GM19239 (cell line): ENCODE results near the gene CHRNG.

Experiments used
- DNase-seq: peaks from one replicate; pipeline ENCODE4 v3.0.0; 2011; ENCODE audit warnings: low spot score; ENCODE audit not compliant: insufficient read length
- FAIRE-seq: peaks from 2 replicates; lab custom pipeline; 2011; peaks lifted over from hg19 to GRCh38; lab: Jason Lieb, UNC

The CHRNG gene

DNA sequence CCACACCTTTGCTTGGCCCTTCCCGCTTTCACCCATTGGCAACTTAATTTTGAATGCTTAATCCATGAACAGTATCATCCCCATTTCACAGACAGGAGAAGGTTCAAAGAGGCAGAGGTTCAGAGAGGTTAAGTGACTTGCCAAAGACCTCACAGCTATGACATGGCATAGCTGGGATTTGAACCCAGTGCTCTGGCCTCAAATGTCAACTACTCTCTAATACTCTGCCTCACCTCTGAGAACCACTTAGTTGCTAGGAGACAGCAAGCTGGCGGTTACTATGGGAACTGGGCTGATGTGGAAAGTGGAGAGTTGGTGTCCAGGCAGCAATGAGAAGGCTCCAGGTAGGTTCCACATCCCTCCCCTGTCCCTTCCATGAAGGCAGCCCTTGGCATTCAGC lies 35.1 kb upstream of the CHRNG start:
- no peak for FAIRE-seq
- no peak for DNase-seq

DNA sequence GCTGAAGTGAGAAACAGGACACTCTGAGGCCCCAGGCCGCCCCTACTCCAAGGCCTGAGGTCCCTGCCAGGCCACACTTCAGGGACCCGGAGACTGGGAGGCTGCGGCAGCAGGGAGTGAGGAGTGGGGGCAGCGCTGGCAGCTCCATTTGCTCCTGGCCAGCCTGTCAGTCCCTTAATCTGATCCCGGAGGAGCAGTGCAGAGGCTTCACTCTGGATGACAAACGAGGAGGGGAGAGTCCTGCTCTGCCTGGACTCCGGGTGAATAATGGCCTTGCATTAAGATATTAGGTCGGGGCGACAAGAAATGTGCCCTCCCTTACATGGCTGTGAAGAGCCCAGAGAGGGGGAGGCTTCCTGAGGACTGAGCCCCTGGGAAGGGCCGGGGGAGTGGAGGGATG lies 33.6 kb upstream of the CHRNG start:
- DNase-seq: no peak
- FAIRE-seq: no peak

DNA sequence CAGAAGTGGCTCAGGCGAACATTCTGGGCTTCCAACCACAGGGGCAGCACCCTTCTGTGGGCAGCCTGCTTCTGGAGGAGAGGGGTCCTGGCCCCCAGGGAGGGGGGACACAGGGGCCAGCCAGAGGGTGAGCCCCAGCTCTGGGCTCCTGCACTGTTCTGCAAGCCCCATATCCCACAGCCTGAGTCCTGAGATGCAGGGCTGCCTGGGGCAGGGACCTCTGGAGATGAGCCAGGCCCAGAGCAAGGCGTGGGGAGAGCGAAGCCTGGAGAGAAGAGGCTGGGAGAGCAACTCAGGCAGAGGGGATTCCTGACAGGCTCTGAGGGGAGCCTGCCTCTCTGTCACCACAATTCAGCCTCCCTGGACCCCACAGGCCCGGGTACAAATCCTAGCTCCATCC lies 32.8 kb upstream of the CHRNG start:
- FAIRE-seq (no peak), DNase-seq (no peak)

DNA sequence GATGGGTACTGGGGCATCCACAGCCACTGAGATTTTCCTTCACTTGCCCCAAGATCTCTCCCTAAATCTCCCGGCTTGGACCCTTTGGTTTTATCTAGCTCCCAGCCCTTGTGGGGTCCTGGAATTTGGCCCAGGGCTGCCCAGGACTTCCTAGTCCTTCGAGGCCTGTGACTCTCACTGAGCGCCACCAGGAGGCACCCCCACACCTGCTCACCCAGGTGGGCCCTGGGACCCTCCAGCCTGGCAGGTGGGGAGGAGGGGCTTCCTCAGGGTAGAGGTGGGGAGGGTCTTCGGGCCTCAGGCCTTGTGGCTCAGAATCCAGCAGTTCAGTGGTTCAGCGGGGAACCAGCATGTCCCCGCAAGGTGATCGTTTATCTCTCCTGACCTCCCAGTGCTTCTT lies 31.2 kb upstream of the CHRNG start:
- DNase-seq (no peak), FAIRE-seq (no peak)

DNA sequence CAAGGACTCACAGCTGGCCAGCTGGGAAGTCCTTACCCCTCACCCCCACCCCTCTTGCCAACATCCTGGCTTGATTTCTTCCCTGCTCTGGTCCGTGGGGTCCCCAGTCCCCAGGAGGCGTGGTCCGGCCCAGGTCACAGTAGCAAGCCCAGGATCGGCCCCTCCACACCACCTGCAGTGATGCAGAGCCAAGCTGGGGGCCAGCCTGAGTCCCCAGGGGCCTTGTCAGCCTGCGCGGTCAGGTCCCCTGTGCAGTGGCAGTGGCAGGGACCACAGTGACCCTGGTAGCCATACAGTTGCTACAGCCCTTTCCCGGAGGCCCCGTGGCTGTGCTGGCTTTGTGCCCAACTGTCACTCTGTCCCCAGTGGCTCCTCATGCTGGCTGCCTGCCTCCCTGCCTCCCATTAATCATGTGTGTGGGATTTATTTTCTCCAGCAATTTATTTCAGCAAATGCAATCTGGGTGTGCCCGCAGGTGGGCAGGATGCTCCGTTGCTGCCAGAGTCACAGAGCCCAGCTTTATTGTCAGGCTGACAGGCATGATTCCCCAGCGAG lies 28.1 kb upstream of the CHRNG start:
- FAIRE-seq (no peak), DNase-seq (no peak)

DNA sequence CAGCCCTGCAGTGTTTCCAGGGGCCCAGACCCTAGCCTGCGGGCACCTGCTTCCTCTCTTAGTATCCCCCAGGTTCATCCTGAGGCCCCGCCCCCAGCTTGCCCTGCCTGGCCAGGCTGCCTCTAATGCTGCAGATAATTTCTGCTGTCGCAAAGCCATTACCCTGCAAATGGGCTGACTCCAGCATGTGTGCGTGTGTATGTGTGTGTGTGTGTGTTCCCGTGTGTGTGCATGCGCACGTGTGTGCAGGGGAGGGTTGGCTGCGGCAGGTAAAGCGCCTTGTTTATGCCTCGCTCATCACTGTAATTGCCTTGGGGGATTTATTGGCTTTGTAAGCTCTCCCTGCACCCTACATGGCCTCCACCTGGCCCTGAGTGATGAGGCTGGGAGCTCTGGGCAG lies 26.9 kb upstream of the CHRNG start:
- DNase-seq: no peak
- no peak for FAIRE-seq

DNA sequence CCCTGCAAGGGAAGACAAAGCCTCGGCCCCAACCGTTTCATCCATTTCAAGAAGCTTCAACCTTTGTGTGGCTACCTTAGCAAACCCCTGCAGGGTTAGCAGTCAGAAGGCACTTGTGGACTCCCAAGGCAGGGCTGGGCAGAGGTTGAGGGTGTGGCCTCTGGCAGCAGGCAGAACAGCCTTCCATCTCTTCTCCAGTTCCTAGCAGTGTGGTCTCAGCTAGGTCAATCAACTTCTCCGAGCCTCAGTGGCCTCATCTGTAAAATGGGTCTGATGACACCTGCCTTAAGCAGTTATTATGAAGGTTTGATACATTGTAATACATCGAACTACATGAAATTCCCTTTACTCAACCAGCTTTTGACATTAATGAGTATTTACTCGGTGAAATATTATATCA lies 26.1 kb upstream of the CHRNG start:
- FAIRE-seq (no peak), DNase-seq (no peak)

DNA sequence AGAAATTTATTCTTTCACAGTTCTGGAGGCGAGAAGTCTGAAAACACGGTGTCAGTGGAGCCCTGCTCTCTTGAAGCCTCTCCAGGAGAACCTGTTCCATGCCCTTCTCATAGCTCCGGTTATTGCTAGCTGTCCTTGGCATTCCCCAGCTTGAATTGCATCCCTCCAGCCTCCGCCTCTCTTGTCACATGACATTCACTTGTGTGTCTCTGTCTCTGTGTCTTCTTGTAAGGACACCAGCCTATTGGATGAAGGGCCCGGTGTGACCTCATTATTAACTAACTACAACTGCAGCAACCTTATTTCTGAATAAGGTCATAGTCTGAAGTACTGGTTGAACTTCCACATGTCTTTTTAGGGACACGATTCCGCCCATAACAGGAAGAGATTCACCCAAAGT lies 23.9 kb upstream of the CHRNG start:
- FAIRE-seq (no peak), DNase-seq (no peak)

DNA sequence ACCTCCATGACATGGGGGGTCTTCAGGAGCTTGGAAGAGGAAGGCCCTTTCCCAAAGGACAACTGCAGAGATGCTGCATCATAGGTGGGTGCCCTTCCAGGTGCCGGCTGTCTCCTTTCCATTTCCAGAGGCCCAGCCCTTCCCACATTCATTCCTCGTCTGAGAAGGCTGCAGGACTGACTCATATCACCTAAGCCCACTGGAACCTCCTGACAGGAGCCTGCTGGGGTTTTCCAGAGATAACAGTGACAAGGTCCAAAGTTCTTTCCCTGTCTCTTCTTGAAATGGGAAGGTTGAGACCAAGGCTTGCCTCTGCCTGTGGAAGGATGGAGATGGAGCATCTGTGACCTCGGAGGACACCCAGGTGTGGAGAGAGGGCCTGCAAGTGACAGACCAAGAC lies 22.9 kb upstream of the CHRNG start:
- DNase-seq: no peak
- FAIRE-seq: no peak

DNA sequence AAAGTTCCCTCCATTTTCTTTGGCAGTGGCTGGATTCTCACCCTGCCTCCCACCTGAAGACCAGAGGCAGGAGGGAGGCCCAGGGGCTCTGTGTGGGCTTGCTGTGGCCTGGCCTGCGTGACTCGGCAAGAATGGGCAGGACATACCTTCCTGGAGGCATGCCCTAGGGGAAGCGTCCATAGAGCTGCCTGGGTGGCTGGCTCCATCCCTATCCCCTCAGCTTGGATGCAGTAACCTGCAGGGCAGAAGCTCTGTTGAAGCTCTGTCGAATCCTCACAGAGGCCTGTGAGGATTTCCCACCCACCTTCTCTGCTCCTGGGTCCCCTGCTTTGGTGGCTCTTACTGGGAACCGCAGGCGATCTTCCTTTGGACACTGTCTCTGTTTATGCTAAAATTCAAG lies 20.6 kb upstream of the CHRNG start:
- no peak for DNase-seq
- no peak for FAIRE-seq

DNA sequence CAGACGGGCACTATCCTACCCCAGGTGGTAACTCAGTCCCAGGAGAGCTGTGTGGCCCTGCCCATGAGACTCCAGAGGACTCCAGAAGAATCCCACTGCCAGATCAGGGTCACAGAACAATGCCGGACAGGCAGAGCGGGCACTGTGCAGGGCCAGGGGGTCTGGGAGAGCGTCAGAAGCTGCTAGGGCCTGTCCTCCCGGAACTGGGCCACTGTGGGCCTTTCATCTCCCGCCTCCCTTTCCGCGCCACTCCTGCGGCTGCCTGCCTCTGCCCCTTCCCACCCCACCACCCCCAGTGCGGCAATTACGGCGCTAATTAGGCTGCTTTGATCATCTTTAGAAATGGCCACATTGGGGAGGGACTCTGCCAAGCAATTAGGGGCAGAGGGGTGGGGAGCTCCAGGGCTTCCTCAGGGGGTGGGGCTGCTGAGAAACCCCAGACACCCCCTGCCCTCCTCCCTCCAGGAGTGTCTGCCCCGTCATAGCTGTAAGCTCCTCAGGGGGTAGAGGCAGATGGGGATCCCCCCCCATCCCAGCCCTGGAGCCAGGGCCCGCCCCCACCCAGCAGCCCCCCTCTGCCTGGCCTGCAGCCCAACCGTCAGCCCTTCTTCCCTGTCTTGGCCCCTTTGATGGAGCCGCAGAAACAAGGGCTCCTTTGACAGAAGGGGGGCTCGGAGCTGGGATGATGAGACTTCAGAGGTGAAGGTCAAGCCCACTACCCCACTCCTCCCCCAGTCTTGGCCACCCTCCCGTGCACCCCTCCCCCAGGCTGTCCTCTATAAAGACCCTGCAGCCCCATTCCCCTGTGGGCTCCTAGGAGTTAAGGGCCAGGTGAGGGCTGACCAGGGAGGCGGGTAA lies 19.7 kb upstream of the CHRNG start, which contains the start of gene PRSS56:
PRSS56 (plus strand) TSS at position 808 of the 858 bp plus-strand sequence. CDS start 211 bp downstream, outside the sequence.
- DNase-seq (no peak), FAIRE-seq (no peak)

DNA sequence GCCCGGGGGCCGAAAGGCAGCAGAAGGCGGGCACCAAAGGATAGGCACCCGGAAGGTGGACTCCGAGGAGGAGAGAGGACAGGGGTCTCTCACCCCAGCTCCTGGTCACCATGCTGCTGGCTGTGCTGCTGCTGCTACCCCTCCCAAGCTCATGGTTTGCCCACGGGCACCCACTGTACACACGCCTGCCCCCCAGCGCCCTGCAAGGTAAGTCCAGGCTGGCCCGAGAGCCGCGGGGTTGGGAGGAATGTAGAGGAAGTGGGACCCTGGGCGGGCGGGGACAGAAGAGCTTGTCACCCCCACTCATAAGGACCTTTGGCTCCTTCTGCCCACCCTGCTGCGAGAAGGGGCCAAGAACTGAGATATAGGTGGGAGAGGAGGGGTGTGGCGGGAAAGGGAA lies 19.0 kb upstream of the CHRNG start:
- DNase-seq (no peak), FAIRE-seq (no peak)

DNA sequence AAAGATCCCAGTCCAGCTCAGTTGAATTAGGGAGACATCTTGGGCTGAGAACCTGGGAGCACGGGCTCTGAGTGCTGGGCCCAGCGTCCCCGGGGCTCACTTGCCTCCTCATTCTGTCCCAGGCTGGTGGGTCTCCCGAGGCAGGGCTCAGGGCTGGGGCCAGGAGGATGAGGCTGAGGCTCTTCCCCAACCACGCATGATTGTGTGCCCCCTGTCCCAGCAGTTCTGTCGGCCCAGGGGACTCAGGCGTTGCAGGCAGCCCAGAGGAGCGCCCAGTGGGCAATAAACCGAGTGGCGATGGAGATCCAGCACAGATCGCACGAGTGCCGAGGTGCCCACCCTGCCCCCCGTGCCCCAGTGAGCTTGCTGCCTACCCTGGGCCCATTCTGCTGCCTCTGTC lies 18.4 kb upstream of the CHRNG start:
- DNase-seq: no peak
- FAIRE-seq: no peak

DNA sequence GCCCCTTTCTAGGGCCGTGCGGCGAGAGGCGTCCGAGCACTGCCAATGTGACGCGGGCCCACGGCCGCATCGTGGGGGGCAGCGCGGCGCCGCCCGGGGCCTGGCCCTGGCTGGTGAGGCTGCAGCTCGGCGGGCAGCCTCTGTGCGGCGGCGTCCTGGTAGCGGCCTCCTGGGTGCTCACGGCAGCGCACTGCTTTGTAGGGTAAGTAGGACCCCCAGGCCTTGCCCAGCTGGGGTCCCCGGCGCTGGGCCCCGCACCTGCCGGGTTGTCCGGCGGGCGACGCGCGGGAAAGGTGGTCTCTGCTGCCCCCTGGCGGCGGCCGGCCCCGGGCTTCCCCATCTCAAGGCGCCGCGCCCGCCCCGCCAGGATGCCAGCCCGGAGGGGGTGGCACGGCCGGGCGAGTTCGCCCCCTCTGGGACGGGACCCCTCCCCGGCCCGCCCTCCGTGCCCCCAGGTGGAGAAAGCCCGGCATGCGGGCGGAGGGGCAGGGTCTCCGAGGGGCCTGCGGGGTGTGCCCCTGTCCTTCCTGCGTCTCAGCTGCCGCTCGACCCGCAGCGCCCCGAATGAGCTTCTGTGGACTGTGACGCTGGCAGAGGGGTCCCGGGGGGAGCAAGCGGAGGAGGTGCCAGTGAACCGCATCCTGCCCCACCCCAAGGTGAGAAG lies 17.4 kb upstream of the CHRNG start:
- DNase-seq: peak; percentile 86
- FAIRE-seq: no peak

DNA sequence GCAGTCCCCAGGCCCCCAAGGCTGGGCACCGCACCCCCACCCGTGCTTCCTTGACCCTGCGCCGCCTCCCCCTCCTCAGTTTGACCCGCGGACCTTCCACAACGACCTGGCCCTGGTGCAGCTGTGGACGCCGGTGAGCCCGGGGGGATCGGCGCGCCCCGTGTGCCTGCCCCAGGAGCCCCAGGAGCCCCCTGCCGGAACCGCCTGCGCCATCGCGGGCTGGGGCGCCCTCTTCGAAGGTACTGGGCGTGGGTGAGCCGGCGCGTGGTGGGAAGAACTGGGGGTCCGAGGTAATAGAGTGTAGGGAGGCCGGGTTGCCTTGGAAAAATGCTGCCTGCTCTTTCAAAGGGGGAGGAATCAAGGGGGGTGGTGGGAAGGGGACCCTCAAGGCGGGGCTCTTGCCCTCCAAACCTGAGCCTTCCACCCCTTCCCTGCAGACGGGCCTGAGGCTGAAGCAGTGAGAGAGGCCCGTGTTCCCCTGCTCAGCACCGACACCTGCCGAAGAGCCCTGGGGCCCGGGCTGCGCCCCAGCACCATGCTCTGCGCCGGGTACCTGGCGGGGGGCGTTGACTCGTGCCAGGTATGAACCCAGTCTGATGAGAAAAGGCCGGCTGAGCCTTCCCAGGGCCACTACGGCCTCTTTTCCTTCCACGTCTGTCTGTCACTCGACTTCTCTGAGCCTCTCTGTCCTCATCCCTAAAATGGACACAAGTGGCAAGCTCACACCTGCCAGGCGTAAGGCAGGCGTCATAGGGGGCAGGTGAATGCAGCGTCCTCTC lies 16.7 kb upstream of the CHRNG start:
- DNase-seq (no peak), FAIRE-seq (no peak)

DNA sequence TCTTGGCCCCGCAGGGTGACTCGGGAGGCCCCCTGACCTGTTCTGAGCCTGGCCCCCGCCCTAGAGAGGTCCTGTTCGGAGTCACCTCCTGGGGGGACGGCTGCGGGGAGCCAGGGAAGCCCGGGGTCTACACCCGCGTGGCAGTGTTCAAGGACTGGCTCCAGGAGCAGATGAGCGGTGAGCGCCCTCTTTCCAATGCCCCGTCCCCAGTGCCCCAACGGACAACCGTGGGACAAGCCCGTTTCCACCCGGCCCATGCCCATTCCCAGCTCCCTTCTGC lies 16.1 kb upstream of the CHRNG start:
- DNase-seq (no peak), FAIRE-seq (no peak)

DNA sequence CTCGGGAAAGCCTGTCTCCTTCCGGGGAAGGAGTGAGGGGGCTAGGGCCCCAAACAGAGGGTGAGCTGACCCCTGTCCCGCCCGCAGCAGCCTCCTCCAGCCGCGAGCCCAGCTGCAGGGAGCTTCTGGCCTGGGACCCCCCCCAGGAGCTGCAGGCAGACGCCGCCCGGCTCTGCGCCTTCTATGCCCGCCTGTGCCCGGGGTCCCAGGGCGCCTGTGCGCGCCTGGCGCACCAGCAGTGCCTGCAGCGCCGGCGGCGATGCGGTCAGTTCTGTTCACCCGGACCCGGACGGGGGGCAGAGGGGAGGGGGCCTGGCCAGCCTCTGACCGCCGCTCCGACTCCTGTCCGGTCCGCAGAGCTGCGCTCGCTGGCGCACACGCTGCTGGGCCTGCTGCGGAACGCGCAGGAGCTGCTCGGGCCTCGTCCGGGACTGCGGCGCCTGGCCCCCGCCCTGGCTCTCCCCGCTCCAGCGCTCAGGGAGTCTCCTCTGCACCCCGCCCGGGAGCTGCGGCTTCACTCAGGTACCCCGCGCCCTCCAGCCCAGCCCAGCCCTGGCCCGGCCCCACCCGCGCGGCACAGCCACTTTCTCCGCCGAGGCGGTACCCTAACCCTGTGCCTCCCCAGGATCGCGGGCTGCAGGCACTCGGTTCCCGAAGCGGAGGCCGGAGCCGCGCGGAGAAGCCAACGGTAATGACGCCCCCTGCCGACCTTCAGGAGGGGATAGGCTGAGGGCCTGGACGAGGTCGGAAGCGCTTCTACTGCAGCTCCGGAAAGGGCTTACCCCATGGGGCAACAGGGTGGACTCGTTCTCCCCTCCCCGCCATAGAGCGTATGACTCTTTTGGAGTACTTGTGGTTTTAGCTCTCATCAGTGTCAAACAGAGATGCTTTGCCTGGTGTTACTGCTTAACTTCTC lies 15.6 kb upstream of the CHRNG start:
- DNase-seq: peak; percentile 50
- FAIRE-seq: no peak

DNA sequence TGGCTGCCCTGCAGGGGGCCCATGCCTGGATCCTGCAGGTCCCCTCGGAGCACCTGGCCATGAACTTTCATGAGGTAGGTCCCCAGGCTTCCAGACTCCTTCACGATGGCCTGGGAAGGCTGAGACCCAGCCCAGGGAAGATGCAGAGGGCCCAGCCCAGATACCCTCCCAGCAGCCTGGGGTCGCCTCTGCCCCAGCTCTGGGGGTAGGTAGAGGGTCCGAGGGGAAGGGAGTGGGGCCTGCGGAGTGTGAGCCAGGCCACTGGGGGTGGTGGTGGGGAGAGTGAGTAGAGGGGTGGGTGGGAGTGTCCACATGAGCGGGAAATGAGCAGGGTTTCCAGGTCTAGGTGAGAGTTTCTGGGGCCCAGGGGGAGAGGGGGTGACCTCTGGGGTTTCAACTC lies 14.7 kb upstream of the CHRNG start:
- no peak for DNase-seq

DNA sequence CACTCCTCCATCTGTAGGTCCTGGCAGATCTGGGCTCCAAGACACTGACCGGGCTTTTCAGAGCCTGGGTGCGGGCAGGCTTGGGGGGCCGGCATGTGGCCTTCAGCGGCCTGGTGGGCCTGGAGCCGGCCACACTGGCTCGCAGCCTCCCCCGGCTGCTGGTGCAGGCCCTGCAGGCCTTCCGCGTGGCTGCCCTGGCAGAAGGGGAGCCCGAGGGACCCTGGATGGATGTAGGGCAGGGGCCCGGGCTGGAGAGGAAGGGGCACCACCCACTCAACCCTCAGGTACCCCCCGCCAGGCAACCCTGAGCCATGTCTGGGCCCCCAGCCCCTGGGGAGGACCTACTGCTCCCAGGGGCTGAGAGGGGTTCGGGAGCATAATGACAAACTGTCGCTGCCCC lies 14.3 kb upstream of the CHRNG start:
- FAIRE-seq (no peak), DNase-seq (no peak)

More for the DNA sequence above, 14.7 kb upstream of the CHRNG start:
- no peak for FAIRE-seq

DNA sequence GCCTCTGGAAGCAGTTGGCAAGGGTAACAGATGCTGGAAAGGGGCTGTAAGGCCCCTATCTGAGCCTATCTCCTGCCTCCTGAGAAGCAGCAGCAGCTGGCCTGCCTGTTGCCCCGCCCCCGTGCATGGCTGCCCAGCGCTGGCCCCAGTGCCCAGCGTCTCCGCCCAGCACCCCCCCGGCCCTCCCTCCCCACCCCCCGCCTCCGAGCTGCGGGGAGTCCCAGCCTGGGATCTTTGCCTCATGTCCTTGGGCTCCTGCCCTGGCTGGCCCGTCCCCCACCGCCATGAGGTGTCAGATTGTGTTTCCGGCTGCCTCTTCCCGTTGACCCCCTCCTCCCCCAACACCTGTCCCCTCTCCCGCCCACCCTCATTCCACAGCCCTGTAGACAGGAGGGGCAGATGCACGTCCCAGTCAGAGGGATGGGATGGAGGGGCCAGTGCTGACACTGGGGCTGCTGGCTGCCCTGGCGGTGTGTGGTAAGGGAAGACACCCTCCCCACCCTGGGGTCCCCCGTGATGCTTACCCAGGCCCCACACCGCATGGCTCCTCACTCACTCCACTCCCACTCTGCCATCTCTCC lies 13.6 kb upstream of the CHRNG start, which contains the start of gene CHRND:
CHRND (plus strand) TSS at position 370 of the 581 bp plus-strand sequence; CDS start at position 426, 56 bp downstream.
- no peak for DNase-seq
- no peak for FAIRE-seq
